Pancreas (tissue), 10 donors: Measurements from ENCODE around the gene LHPP. TPM values are rescaled to one million over a fixed set of nuclear protein-coding genes. Genes with fewer than 3 reads are reported as not detected.
A peak's percentile ranks its signal among the peaks of the same experiment; 100 is the strongest.

Source experiments
- ATAC-seq, 4 donors: fragments of 200-7000 bp; cut with Tn5 transposase; one replicate each; pipeline versions ENCODE4 v1.8.0 to v1.9.1; 2020; ENCODE audit warnings: mild to moderate bottlenecking in 4 of 4, moderate library complexity in 4 of 4
- DNase-seq, 6 donors: peaks; one replicate each; pipeline ENCODE4 v3.0.0-alpha.2; 2020
- FAIRE-seq: peaks from 2 replicates; lab custom pipeline; 2012; peaks lifted over from hg19 to GRCh38; lab: Jason Lieb, UNC
- H3K27ac ChIP-seq, 4 donors: fragments of 200-600 bp; sonication (generic); 1 replicate in 3 of 4; 2 replicates in 1 of 4; pipeline versions ENCODE4 v1.5.0 to v1.8.0; 2020
- H3K27me3 ChIP-seq, 4 donors: fragments of 200-600 bp; one replicate each; pipeline ENCODE4 v1.8.0; 2021
- H3K36me3 ChIP-seq, 3 donors: fragments of 200-600 bp; sonication (generic) in 1 of 3; one replicate each; pipeline versions ENCODE4 v1.5.0 to v1.8.0; 2020 to 2021
- H3K4me1 ChIP-seq, 3 donors: fragments of 200-600 bp; one replicate each; pipeline ENCODE4 v1.8.0; 2021
- H3K4me3 ChIP-seq, 4 donors: fragments of 200-600 bp; sonication (generic) in 2 of 4; one replicate each; pipeline versions ENCODE4 v1.5.0 to v1.8.0; 2020 to 2021
- H3K9me3 ChIP-seq, 4 donors: fragments of 200-600 bp; one replicate each; pipeline ENCODE4 v1.8.0; 2021
- WGBS, 2 donors: extraction: QIAGEN DNeasy Blood & Tissue Kit; methylation state at CpG; one replicate each; pipeline ENCODE4 v1.1.7; 2013; 5-methylcytosine and 5-hydroxymethylcytosine counted together
- intact Hi-C, 3 donors: fragments of 100-400 bp; cut with DNase I; formaldehyde crosslinking; loops; one replicate each; pipeline versions ENCODE4 v1.11.1 to v1.14.2; 2022
- polyA plus RNA-seq, 2 donors: library from polyadenylated mRNA; stranded (reverse); fragments of 200-250 nt; gene quantifications; one replicate each; pipeline ENCODE4 v1.2.3, GENCODE V29; 2013
- total RNA-seq, 6 donors: library from RNA; stranded (reverse); fragmentation: NEBNext Ultra II Directional in 4 of 6; extraction: Animal tissue kit (Norgen Biotek cat#: 25700) in 4 of 6; gene quantifications; one replicate each; pipeline versions ENCODE4 v1.2.1 to v1.2.4, GENCODE V29; 2021 to 2023
- TF ChIP-seq, protein P1 (sequence below), 4 donors: fragments of 200-600 bp; sonication (generic) in 3 of 4; IDR thresholded peaks; one replicate each; pipeline versions ENCODE4 v1.5.0 to v1.8.0; 2021; ENCODE audit warnings: antibody characterized with exemption in 4 of 4
- donor health status: healthy with polysubstance abuse.
- donor health status: DM: no; HTN: no; CAD: no; lungs with moderate emphysema.
- donor health status: DM: no; HTN: no; CAD: no.
- donor health status: control.
- donor health status: control.
- donor health status: Bipolar disorder and iron deficiency.
- donor health status: DM: yes; HTN: yes; CAD: no.
- donor health status: DM: no; HTN: no; CAD: no.
- donor health status: DM: no; HTN: no; CAD: no.
- donor health status: DM: yes; HTN: yes; CAD: no.

Gene LHPP
- total and polyA plus RNA-seq, 8 donors, result 5.3 to 10.8 (median 7.8) TPM

DNA sequence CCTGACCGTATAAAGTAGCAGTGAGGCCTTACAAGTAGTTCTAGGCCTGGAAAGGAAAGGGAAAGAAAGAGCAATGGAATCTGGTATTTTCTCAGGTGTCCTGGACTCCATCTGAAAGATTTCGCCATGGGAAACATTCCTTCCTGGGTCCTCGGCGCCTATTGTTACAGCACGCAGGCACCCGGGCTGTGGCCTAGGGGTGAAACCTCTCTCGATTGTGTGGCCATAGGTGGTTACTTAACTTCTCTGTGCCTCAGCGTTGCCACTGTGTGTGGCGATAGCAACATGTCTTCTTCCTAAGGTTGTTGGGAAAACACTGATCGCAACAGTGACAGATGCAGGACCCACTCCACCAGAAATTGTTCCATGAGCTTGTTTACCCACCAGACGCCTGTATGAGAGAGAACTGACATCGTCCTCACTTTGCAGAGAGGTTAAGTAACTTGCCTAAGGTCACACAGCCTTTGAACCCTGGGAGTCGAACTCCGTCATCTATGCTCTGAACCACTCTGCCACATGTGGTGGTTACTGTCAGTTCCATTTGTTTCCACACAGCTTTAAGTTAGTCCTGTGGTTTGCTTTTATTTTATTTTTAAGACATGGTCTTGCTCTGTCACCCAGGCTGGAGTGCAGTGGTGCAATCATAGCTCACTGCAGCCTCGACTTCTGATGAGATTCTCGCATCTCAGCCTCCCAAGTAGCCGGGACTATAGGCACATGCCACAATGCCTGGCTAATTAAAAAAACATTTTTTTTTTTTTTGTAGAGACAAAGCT lies 73.4 kb downstream of the LHPP start:
- 84 to 89% methylated on average over 17 of the region's 17 CpGs for WGBS, 2 donors
- intact Hi-C loops, result loop anchor here in 2 of 3 donors (5.0 to 10.0 kb wide), 2 partner anchors 207 to 290 kb away; partner anchors contain the start of gene FAM53B (in 1 of the 2)
- no peak for ATAC-seq

GRCh38 chr10:124535731-124536495 lies 74.3 kb downstream of the LHPP start:
- DNase-seq, result peak in 1 of 6 donors; percentile 50

More for the DNA sequence above, 73.4 kb downstream of the LHPP start:
- no peak overlapping the region for H3K27ac ChIP-seq
- no peaks in the 10 kb centered on the region for H3K27me3 ChIP-seq
- no peaks in the 10 kb centered on the region for H3K9me3 ChIP-seq
- H3K4me1 ChIP-seq, result no peaks in the 10 kb centered on the region
- no peak for DNase-seq
- no peaks in the 10 kb centered on the region for H3K36me3 ChIP-seq
- TF ChIP-seq, protein P1, sequence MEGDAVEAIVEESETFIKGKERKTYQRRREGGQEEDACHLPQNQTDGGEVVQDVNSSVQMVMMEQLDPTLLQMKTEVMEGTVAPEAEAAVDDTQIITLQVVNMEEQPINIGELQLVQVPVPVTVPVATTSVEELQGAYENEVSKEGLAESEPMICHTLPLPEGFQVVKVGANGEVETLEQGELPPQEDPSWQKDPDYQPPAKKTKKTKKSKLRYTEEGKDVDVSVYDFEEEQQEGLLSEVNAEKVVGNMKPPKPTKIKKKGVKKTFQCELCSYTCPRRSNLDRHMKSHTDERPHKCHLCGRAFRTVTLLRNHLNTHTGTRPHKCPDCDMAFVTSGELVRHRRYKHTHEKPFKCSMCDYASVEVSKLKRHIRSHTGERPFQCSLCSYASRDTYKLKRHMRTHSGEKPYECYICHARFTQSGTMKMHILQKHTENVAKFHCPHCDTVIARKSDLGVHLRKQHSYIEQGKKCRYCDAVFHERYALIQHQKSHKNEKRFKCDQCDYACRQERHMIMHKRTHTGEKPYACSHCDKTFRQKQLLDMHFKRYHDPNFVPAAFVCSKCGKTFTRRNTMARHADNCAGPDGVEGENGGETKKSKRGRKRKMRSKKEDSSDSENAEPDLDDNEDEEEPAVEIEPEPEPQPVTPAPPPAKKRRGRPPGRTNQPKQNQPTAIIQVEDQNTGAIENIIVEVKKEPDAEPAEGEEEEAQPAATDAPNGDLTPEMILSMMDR (IDR thresholded peaks at IDR 0.05), result no peak
- H3K4me3 ChIP-seq, result no peak overlapping the region
- FAIRE-seq, result no peak

GRCh38 chr10:124536496-124537050 lies 75.0 kb downstream of the LHPP start:
- no peak overlapping the region for H3K27ac ChIP-seq
- intact Hi-C loops, result loop anchor here in 2 of 3 donors (5.0 to 10.0 kb wide), 2 partner anchors 206 to 288 kb away; partner anchors contain the start of gene FAM53B (in 1 of the 2)
- 79 to 86% methylated on average over 5 of the region's 5 CpGs for WGBS, 2 donors
- TF ChIP-seq, protein P1 (IDR thresholded peaks at IDR 0.05), result no peak
- no peak overlapping the region for H3K4me3 ChIP-seq
- FAIRE-seq (no peak), ATAC-seq (no peak), DNase-seq (no peak)
- H3K27me3 ChIP-seq, result no peaks in the 10 kb centered on the region
- H3K9me3 ChIP-seq, result no peaks in the 10 kb centered on the region
- no peaks in the 10 kb centered on the region for H3K36me3 ChIP-seq
- no peaks in the 10 kb centered on the region for H3K4me1 ChIP-seq

More at GRCh38 chr10:124535731-124536495, 74.3 kb downstream of the LHPP start:
- no peak for ATAC-seq
- Histone ChIP-seq H3K27me3 (no peaks in the 10 kb centered on the region), H3K4me1 (no peaks in the 10 kb centered on the region), H3K9me3 (no peaks in the 10 kb centered on the region), H3K36me3 (no peaks in the 10 kb centered on the region), H3K27ac (no peak overlapping the region), H3K4me3 (no peak overlapping the region)
- no peak for FAIRE-seq
- TF ChIP-seq, protein P1 (IDR thresholded peaks at IDR 0.05), result no peak
- intact Hi-C loops, result loop anchor here in 2 of 3 donors (5.0 to 10.0 kb wide), 2 partner anchors 206 to 289 kb away; partner anchors contain the start of gene FAM53B (in 1 of the 2)
- 64 to 65% methylated on average over 18 of the region's 18 CpGs for WGBS, 2 donors

DNA sequence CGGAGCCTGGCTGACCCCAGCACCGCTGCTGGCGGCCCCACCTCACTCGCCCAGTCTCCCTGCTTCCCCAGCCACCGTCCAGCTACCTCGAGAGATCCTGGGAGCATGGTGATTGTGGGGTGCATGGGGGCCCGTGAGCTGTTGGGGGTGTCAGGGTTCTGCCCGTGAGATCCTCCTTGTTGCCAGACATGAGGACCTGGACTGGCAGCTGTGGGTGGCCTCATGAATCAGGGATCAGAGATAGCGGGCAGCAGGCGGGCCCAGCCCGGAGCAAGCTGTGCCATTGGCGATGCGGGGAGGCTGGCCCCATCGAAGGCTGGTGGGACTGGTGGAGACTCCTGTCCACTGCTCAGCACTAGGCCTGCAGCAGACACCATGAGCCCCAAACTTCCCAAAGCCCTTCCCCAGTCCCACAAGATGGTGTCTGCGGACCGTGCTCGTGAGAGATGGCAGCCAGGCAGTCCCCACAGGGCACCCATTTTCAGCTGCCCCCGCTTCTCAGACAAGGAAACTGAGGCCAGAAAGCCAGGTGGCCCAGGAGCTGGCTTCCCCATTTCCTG lies 75.6 kb downstream of the LHPP start:
- Histone ChIP-seq H3K27me3 (no peaks in the 10 kb centered on the region), H3K4me3 (no peak overlapping the region), H3K9me3 (no peaks in the 10 kb centered on the region), H3K4me1 (no peaks in the 10 kb centered on the region), H3K36me3 (no peaks in the 10 kb centered on the region), H3K27ac (no peak overlapping the region)
- intact Hi-C loops, result loop anchor here in 2 of 3 donors (5.0 to 10.0 kb wide), 2 partner anchors 205 to 288 kb away; partner anchors contain the start of gene FAM53B (in 1 of the 2)
- ATAC-seq (no peak), FAIRE-seq (no peak), DNase-seq (peak in 1 of 6 donors; percentile 50)
- TF ChIP-seq, protein P1 (IDR thresholded peaks at IDR 0.05), result no peak
- 89 to 94% methylated on average over 18 of the region's 18 CpGs for WGBS, 2 donors
